Endothelial cell (in vitro differentiated cells): ENCODE measurements around the gene DAAM2. TPM values are rescaled to one million over a fixed set of nuclear protein-coding genes. Genes with fewer than 3 reads are reported as not detected.

Experiments
- DNase-seq: peaks from one replicate; pipeline ENCODE4 v3.0.0; 2021; ENCODE audit warnings: low spot score
- H3K27ac Mint-ChIP-seq: one replicate; pipeline ENCODE4 v1.8.0; 2021; ENCODE audit warnings: mixed read lengths, inconsistent platforms; ENCODE audit not compliant: unreplicated experiment
- H3K27me3 Mint-ChIP-seq: one replicate; pipeline ENCODE4 v1.8.0; 2021; ENCODE audit warnings: mild to moderate bottlenecking, moderate library complexity, mixed read lengths, inconsistent platforms; ENCODE audit not compliant: unreplicated experiment
- H3K36me3 Mint-ChIP-seq: one replicate; pipeline ENCODE4 v1.8.0; 2021; ENCODE audit warnings: mild to moderate bottlenecking, low read depth, mixed read lengths, inconsistent platforms; ENCODE audit not compliant: unreplicated experiment
- H3K4me1 Mint-ChIP-seq: one replicate; pipeline ENCODE4 v1.8.0; 2021; ENCODE audit warnings: mild to moderate bottlenecking, mixed read lengths, inconsistent platforms; ENCODE audit not compliant: unreplicated experiment
- H3K4me3 Mint-ChIP-seq: one replicate; pipeline ENCODE4 v1.8.0; 2021; ENCODE audit warnings: mild to moderate bottlenecking, mixed read lengths, inconsistent platforms; ENCODE audit not compliant: unreplicated experiment
- H3K9me3 Mint-ChIP-seq: one replicate; pipeline ENCODE4 v1.8.0; 2021; ENCODE audit warnings: mixed read lengths, inconsistent platforms; ENCODE audit not compliant: unreplicated experiment
- CTCF ChIP-seq: fragments of 200-600 bp; sonication (generic); IDR thresholded peaks from one replicate; pipeline ENCODE4 v1.5.0; 2021; ENCODE audit warnings: antibody characterized with exemption; ENCODE audit not compliant: unreplicated experiment
- total RNA-seq: library from RNA; stranded (reverse); fragmentation: NEBNext Ultra II Directional; extraction: Animal tissue kit (Norgen Biotek cat#: 25700); gene quantifications from one replicate; pipeline ENCODE4 v1.2.1, GENCODE V29; 2021; ENCODE audit not compliant: unreplicated experiment

Gene DAAM2
- total RNA-seq, 1 donor from 2014 or later: 3.0 TPM

DNA sequence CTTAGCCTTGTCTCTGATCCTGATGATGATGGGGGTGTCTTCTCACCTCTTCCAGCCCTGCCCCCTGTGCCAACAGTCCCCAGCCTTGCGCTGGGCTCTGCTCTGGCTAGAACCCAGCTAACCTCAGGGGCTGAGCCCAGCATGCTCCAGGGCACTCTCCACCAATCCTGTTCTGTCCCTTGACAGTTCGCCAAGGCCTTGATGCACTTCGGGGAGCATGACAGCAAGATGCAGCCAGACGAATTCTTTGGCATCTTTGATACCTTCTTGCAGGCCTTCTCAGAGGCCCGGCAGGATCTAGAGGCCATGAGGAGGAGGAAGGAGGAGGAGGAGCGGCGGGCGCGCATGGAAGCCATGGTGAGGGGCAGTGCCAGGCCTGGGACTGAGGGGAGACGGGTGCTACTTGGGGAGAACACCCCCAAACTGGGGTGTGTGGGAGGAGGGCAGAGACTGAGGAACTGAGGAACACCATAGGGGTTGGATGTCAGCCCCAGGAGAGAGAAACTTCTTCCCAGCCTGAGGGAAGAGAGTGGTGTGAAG, 109.0 kb downstream of the DAAM2 start:
- Mint-ChIP-seq H3K27me3 (peaks cover 1% of the 10 kb centered on the region), H3K36me3 (peaks cover 5% of the 10 kb centered on the region), H3K4me3 (no peak overlapping the region), H3K9me3 (no peaks in the 10 kb centered on the region), H3K27ac (no peak overlapping the region), H3K4me1 (no peaks in the 10 kb centered on the region)
- no peak for TF ChIP-seq CTCF
- DNase-seq: no peak

DNA sequence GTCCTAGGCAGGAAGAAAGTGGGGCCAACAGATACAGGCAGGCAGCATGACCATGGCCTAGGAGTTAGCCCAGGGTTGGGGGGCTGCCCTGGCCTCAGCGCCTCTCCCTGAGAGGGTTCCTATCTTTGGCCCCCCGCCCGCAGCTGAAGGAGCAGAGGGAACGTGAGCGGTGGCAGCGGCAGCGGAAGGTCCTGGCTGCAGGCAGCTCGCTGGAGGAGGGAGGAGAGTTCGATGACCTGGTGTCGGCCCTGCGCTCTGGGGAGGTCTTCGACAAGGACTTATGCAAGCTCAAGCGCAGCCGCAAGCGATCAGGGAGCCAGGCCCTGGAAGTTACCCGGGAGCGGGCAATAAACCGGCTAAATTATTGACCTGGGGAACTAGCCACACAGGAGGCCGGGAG, 109.5 kb downstream of the DAAM2 start:
- Mint-ChIP-seq H3K9me3 (no peaks in the 10 kb centered on the region), H3K36me3 (peaks cover 6% of the 10 kb centered on the region), H3K4me1 (no peaks in the 10 kb centered on the region), H3K27ac (no peak overlapping the region), H3K27me3 (peaks cover 1% of the 10 kb centered on the region), H3K4me3 (no peak overlapping the region)
- no peak for TF ChIP-seq CTCF
- no peak for DNase-seq

DNA sequence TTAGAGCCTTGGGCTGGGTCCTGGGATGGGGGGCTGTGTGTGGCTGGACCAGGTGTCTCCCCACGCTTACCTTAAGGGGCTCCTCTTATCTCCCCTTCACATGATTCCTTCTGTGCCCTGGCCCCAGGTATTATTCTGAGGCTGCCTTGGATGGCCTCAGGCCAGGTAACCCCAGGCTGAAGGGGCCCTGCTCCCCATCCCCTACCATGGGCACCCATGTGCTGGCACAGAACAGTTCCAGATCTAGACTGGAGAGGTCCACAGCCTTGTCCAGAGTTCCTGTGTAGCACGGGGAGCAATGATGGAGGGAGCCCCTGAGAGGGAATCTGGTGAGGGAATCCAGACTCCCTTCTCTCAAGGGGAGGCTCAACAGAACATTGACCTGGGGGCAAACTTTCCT, 110.0 kb downstream of the DAAM2 start:
- H3K9me3 Mint-ChIP-seq: no peaks in the 10 kb centered on the region
- no peaks in the 10 kb centered on the region for H3K4me1 Mint-ChIP-seq
- TF ChIP-seq CTCF: no peak
- H3K4me3 Mint-ChIP-seq: no peak overlapping the region
- peaks cover 1% of the 10 kb centered on the region for H3K27me3 Mint-ChIP-seq
- peaks cover 11% of the 10 kb centered on the region for H3K36me3 Mint-ChIP-seq
- no peak for DNase-seq
- no peak overlapping the region for H3K27ac Mint-ChIP-seq

DNA sequence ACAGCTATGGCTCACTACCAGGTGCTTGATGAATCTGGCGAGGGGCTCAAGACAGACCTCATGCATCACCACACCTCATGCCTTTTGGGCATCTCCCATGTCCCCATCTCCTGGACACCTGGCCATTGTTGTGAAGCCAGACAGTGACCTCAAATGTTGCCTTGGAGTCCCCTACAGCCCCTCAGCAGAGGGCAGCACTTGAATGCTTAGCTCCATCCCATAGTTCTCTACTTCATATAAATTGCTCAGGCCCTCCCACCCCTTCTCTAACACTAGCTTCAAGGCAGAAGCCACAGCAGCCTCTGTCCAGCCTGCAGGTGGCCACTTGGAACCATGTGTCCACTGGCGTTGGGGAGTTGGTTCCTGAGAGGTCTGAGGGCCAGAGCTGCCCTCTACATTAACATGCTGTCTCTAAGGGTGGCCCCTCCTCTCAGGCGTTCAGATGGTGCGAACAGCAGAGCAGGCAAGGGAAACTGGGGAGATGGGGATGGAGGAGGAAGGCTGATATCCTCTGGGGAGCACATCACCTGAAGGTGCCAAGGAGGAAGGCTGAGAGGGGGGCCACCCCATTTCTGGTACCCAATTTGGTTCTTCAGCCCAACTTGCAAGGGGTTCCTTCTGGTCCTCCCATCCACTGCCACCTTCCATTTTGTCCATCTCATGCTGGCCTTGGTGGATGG, 110.8 kb downstream of the DAAM2 start:
- Mint-ChIP-seq H3K36me3 (peaks cover 13% of the 10 kb centered on the region), H3K9me3 (no peaks in the 10 kb centered on the region), H3K27me3 (peaks cover 1% of the 10 kb centered on the region), H3K27ac (no peak overlapping the region), H3K4me3 (no peak overlapping the region), H3K4me1 (no peaks in the 10 kb centered on the region)
- no peak for TF ChIP-seq CTCF
- no peak for DNase-seq

GRCh38 chr6:39903656-39904055, 111.5 kb downstream of the DAAM2 start:
- Mint-ChIP-seq H3K4me1 (no peaks in the 10 kb centered on the region), H3K9me3 (no peaks in the 10 kb centered on the region), H3K27me3 (peaks cover 1% of the 10 kb centered on the region), H3K27ac (no peak overlapping the region), H3K36me3 (peaks cover 16% of the 10 kb centered on the region), H3K4me3 (no peak overlapping the region)
- no peak for TF ChIP-seq CTCF
- DNase-seq: no peak
